Measurements from ENCODE around the gene PDGFB.

- TF ChIP-seq CTCF (IDR thresholded peaks at IDR 0.05) (no peak), EZH2 (IDR thresholded peaks at IDR 0.05; ENCODE audit: borderline replicate concordance, insufficient read depth, low read depth, low read length, poor library complexity, severe bottlenecking) (no peak)
Observed at GRCh38 chr22:39269095-39269790, 24.5 kb upstream of the PDGFB start.

All from B cell (primary cell).